ENCODE measurements around the gene DHRS13.

DNA sequence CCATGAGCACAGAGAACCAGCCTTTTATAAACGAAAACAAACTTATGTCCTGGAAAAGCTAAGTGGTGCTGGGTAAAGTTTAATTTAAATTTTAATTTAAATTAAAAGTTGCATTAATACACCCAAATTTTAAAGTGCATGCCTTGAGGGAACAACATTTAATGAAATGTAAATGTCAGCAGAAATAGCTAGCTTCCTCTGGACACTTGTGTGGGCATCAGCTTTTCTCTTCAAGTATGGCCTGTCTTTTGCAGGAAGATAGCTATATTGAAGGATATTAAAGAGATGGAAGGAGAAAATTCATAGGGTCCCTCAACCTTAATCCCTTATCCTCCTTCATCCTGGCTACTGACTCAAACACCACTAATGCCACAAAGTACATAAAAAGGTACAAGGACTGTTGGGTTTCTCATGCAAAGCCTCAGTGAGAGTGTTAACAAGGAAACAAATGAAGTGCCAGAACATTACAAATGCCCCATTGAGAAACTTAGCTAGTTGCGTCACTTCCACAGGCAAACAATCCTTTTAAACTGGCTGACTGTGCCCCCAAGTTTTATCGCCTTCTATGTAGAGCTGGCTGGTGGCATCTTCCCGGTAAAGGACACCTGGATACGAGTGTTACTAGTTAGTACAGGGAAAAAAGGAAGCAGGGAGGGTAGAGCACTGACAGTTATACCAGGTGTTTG is 34.3 kb upstream of the DHRS13 start:
- TF ChIP-seq HDAC2 (IDR thresholded peaks at IDR 0.05): no peak
- TF ChIP-seq RAD21 (conservative IDR thresholded peaks at IDR 0.05 in 1 of 2, IDR thresholded peaks at IDR 0.05 in 1 of 2): no peak
- no peak for TF ChIP-seq TFCP2L1 (CRISPR knock-in tag; IDR thresholded peaks at IDR 0.05)
- TF ChIP-seq, protein P1, sequence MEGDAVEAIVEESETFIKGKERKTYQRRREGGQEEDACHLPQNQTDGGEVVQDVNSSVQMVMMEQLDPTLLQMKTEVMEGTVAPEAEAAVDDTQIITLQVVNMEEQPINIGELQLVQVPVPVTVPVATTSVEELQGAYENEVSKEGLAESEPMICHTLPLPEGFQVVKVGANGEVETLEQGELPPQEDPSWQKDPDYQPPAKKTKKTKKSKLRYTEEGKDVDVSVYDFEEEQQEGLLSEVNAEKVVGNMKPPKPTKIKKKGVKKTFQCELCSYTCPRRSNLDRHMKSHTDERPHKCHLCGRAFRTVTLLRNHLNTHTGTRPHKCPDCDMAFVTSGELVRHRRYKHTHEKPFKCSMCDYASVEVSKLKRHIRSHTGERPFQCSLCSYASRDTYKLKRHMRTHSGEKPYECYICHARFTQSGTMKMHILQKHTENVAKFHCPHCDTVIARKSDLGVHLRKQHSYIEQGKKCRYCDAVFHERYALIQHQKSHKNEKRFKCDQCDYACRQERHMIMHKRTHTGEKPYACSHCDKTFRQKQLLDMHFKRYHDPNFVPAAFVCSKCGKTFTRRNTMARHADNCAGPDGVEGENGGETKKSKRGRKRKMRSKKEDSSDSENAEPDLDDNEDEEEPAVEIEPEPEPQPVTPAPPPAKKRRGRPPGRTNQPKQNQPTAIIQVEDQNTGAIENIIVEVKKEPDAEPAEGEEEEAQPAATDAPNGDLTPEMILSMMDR (IDR thresholded peaks at IDR 0.05): no peak
- no peak for TF ChIP-seq POLR2A (IDR thresholded peaks at IDR 0.05; ENCODE audit: low read length)

Measured in A549 (cell line).